Skeletal muscle cell (primary cell): Measurements from ENCODE around the gene SRPRB.

Experiments used
- DNase-seq: peaks from one replicate; pipeline ENCODE4 v3.0.0-alpha.2; 2010; ENCODE audit warnings: low read depth
- H3K4me3 ChIP-seq: 2 replicates; pipeline ENCODE4 v1.5.1; 2011; ENCODE audit warnings: low read depth, mild to moderate bottlenecking, control low read depth, low read length, moderate library complexity

The SRPRB gene, protein sequence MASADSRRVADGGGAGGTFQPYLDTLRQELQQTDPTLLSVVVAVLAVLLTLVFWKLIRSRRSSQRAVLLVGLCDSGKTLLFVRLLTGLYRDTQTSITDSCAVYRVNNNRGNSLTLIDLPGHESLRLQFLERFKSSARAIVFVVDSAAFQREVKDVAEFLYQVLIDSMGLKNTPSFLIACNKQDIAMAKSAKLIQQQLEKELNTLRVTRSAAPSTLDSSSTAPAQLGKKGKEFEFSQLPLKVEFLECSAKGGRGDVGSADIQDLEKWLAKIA

DNA sequence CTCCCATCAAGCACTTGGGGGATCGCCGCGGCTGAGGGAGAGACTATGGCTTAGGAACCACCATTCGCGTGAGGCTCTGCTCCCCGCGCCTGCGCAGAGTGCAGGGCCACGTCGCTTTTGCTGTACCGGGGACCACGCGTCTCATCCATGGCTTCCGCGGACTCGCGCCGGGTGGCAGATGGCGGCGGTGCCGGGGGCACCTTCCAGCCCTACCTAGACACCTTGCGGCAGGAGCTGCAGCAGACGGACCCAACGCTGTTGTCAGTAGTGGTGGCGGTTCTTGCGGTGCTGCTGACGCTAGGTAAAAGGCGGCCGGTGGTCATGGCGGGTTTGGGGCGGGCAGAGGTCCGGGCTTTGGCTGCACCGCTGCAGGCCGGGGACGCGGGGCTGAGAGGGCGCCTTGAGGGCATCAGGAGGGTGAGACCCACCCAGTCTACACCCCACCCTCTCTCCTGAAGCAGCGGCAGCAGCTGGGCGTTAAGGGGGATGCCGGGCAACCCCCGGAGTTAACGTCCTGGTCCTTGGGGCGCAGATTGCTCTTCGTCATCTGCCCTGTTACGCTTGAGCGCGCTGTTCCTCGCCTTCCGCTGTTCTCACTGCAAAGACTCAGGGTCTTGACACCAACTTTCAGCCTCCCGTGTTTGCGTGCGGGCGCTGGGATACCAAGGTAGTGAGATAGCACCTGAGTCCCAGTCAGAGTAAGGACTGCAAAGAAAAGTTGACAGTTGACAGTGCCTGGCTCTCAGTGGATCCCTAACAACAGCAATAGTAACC is at the start of gene SRPRB:
SRPRB (plus strand) TSS at position 114 of the 774 bp plus-strand sequence; CDS start at position 148, 34 bp downstream.
- peak; percentile 76 for DNase-seq

DNA sequence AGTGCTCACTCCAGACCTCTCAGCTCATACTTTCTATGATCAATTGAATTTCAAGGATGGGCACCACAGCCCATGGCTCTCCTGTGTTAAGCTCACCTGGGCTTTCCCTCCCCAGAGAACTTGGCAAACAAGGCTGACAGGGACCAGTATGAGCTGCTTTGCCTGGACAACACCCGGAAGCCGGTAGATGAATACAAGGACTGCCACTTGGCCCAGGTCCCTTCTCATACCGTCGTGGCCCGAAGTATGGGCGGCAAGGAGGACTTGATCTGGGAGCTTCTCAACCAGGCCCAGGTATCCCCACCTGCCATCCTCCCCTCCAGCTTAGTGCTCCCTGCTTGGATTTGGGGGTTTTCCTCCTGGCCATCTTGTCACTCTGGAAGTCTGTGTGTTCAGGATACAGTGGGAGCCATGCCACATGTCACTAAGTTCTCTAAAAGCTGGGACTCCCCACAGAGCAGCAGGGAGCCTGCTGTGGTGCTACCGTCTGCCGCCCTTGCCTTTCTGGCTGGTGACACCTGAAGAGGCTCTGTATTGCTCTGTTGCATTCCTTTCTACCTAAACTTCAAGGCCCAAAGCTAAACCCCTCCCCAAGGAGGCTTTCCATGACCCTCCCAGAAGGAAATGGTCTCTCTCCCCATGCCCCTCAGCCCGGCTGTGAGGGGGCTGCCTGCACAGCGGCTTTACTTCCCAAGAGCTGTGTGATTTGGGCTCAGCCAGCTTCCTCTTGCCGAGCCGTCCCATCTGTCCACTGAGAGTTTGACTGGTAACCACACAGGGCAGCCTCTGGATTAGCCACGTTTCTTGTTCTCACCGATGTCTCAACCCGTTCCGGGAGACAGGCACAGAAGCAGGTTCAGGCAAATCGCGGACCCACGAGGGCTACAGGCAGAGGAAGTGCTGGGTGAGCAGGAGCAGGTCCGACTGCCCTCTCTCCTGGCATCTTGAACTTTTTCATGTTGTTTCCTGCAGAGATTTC is 48.6 kb upstream of the SRPRB start:
- no peak overlapping the region for H3K4me3 ChIP-seq
- DNase-seq, result no peak

More for the DNA sequence above, at the start of gene SRPRB:
- H3K4me3 ChIP-seq, result peak within 1 kb of the TSS; percentile 86

DNA sequence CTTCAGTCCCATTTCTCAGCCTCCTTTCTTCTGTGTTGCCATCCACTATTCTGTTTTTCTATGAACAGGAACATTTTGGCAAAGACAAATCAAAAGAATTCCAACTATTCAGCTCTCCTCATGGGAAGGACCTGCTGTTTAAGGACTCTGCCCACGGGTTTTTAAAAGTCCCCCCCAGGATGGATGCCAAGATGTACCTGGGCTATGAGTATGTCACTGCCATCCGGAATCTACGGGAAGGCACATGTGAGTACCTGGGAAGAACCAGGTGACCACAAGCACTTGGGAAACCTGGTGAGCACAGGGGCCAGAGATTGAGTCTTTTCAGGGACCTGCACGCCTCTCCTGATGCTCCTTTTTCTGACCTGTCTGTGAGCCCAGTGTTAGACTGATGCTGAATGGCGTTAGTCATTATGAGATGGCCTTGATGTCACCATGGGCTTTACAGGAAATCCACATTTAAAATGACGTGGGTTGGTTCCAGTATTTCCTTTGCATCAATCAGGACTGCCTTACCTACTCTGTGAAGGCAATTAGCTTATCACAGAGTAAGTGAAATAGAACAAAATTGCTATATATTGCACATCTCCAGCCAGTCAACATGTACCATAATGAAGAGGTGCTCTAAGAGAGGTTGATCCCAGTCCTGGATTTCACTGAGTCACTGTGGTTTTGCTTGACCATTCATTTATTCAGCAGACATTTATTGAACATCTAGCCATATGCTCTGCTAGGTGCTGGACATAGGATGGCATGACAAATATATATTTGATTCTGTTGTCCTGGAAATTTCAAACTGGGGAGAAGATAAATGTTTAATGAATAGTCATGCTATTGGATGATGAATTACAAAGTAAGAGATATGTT is 47.7 kb upstream of the SRPRB start:
- DNase-seq, result no peak
- no peak overlapping the region for H3K4me3 ChIP-seq

DNA sequence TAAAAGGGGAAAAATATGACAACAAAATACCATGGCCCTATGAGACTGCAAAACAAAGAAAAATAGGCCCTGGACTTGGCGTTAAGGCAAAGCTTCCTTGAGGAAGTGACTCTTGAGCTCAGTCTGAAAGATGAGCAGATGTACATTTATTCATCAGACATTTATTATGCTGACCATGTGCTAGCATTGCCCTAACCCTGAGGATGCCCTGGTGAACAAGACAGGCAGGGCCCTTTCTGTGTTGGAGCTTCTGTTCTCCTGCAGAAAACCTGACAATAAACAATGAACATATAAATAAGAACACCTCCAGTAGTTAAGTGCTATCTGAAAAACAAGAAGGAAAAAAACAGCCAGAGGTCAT is 47.1 kb upstream of the SRPRB start:
- DNase-seq, result no peak
- H3K4me3 ChIP-seq, result no peak overlapping the region

DNA sequence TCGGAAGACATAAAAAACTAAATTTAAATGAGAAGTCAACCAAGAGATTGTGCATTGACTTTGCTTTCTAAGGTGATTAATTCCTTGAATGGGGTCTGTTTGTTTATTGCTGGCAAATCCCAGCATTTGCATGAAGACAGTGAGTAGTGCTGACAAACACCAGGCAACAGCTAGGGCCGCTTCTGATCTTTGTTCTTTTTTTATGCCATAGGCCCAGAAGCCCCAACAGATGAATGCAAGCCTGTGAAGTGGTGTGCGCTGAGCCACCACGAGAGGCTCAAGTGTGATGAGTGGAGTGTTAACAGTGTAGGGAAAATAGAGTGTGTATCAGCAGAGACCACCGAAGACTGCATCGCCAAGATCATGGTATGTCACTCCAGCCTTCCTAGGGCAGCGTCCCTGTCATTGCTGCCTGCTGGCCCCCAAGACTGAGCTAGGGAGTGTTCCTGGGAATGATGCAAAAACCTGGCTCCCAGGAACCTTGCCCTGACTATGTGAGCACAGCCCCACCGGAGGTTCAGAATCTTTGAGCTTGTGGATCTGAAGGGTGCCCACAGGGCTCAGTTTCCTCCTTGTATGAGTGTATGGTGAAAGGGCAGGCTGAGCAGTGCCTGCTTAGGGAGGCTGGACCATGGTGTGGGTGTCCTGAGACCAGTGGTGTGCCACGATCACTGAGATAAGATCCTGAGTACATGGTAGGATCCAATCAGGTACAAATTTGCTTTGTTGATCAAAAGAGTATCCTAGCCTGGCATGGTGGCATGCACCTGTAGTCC is 46.5 kb upstream of the SRPRB start:
- DNase-seq, result no peak

DNA sequence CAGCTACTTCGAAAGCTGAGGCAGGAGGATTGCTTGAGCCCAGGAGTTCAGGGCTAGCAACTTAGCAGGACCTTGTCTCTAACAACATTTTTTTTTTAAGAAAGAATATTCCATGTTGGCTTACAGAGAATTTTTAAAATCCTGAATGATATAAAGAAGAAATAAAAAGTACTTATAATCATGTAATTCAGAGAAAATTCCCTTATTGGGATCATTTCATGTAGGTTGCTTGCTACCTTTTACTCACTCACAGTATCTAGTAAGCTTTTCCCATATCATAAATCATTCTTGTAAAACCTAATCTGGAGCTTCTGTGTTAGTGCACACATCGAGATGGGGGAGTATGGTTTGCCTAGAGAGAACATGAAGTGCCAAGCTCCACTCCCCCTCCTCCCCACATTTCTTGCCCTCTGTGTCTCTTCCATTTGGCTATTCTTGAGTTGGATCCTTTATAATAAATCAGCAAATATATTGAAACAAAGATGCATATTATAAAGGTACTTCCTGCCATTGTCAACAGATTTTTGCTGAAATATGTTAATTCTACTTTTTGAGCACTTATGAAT is 45.8 kb upstream of the SRPRB start:
- H3K4me3 ChIP-seq, result no peak overlapping the region
- DNase-seq, result no peak

More for the DNA sequence above, 46.5 kb upstream of the SRPRB start:
- H3K4me3 ChIP-seq, result no peak overlapping the region

DNA sequence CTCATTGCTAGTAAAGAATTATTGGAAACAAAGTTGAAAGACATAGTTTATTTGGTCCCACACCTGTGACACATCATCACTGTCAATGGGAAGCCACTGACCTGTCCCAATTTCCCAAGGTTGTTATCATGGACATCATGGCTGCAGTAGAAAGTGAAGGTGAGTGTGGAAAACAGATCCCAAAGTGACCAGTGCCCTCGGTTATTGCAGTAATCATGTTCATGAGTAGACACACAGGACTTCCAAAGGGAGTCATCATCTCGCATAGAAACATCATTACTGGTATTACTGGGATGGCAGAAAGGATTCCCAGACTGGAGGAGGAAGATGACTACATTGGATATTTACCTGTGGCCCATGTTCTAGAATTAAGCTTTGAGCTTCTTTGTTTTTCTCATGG is 44.7 kb upstream of the SRPRB start:
- no peak overlapping the region for H3K4me3 ChIP-seq
- DNase-seq, result no peak

DNA sequence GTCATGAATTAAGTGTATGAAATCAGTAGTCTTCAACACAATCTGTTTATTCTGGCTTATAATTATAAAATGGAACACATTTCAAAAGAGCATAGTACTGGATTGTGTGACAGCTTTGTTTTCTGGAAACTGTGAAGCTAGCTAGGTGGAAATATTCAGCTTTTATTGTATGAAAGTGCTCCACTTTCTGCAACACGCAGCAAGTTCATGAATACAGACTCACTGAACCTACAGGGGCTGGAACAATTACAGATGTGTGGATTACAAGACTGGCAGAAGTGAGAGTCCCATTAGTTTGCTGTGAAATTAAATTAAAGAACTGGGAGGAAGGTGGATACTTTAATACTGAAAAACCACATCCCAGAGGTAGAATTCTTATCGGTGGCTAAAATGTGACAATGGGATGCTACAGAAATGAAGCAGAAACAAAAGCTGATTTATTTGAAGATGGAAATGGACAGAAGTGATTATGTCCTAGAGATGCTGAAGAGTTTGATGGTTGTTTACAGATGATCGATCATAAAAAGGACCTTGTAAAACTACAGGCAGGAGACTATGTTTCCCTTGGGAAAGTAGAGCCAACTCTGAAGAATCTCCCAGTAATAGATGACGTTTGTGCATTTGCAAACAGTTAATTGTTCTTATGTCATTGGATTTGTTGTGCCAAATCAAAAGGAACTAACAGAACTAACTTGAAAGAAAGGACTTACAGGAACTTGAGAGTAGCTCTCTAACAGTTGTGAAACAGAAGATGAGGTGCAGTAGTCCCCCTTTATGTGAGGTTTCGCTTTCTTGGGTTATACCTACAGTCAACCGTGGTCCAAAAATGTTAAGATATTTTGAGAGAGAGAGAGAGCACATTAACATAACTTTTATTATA is 43.8 kb upstream of the SRPRB start:
- DNase-seq, result no peak

DNA sequence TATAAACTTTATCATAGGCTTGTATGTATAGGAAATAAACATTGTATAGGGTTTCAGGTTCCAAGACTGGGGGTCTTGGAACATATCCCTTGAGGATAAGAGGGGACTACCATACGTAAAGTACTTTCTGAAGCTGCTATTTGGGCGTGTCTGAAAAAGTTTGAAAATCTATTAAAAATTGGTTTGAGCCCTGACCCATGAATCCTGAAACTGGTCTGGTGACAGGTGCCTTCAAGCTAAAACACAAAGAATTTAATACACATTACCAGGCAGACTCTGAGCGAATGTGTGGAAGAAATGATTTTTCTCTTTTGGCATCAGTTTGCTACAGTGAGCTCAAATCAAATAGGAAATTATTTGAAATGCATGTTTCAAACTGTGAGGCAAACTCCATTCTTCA is 43.1 kb upstream of the SRPRB start:
- DNase-seq, result no peak

More for the DNA sequence above, 43.8 kb upstream of the SRPRB start:
- H3K4me3 ChIP-seq, result no peak overlapping the region

DNA sequence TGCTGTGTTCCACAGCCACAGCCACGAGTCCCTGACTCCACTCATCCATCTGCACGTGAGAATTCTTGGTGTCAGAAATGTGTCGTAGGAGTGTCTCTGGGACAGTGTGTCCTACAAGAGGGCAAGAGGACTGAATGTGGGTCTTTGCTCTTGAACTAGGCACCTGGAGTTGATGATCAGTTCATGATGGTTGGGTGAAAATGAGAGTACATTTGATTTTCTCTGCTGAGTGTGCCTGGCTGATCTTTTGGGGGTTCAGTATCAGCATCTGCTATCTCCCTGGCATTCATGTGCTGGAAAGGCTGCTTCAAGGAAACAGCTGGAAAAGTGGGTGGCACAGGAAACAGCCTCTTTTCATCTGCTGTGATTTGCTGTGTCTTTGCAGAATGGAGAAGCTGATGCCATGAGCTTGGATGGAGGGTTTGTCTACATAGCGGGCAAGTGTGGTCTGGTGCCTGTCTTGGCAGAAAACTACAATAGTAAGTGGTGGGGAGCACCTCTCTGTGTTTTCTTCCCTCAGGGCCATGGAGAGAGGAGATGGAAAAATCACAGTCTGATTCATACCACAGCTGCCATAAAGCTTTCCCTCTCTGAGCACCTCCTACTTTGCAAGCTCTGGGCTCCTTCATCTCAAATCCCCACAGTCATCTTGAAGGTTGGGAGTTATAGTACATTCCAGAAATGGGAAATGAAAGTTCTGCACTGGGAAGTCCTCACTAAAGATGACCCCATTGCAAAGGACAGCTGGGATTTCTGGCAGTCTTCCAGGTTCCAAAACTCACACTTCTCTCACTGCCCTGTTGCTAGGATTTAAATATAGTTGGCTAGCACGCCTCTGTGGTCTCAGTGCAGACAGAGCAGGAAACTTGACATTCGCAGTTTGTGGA is 41.6 kb upstream of the SRPRB start:
- no peak overlapping the region for H3K4me3 ChIP-seq
- no peak for DNase-seq

More for the DNA sequence above, 43.1 kb upstream of the SRPRB start:
- no peak overlapping the region for H3K4me3 ChIP-seq

DNA sequence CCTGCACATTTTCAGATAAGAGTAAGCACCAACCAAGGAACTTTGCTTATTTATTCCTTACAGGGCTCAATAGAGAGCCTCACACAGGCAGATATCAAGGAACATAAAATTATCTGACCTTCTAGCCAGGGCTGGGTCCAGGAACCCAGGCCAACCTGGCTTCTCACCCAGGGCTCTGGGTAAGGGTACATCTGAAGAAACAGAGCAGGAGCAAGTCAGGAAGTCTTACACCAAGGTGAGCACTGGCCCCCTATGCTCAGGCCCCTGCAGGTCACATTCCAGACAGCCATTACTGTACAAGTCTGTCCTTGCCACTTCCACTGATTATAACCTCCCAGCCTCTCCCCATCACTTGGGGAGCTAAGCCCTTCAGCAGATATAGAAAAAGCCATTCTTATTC is 40.4 kb upstream of the SRPRB start:
- no peak for DNase-seq
- no peak overlapping the region for H3K4me3 ChIP-seq

DNA sequence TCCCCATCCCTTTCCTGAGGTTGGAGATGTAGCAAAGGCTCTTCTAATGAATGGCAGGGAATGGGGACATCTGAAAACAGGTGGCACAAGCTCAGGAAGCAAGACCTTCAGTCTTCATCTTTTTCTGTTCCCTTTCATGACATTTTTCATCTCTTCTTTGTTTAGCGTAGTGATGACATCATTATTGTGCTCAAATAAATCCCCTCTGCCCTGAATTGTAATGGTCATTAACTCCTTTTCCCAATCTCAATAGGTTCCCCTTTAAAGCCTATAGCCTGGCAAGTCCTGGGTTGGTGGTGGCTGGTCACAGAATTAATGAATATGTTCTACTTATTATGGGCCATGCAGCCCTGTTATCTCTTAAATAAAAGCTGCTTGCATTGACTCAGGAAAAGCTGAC is 38.0 kb upstream of the SRPRB start:
- DNase-seq, result no peak
- no peak overlapping the region for H3K4me3 ChIP-seq

DNA sequence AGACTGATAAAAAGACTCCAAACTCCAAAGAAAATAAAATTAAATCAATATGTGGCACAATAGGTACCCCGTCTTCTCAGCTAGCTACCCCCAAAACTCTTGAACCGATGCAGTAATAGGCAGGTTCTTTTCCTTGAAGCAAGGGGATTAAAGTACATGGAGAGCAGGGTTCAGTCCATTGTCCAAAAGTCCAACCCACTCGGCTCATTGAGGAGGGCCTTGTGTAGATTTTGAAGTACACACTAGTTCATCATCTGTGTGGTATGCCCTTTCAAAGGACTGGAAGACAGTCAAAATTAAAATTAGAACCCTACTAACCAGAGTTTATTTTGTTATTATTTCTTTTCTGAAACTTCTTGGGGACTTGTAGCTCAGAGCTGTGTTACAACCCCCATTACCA is 36.1 kb upstream of the SRPRB start:
- no peak overlapping the region for H3K4me3 ChIP-seq
- no peak for DNase-seq

DNA sequence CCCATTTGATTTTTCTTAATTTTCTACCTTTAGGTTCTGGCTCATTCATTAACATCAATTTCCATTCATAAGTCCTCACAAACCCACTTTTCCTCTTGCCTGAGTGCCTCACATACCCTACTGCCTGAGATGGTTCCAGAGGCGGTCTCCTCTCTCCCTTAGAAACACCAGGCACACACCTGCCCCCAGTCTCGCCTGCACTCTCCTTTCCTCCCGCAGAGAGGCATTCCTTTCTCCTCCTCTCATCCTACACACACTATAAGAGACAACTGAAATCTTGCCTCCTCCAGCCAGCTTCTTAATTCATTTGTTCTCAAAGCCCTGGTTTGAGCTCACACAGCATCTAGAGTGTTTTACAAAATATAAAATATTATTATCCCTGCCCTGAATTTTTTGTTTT is 31.9 kb upstream of the SRPRB start:
- DNase-seq, result no peak
- no peak overlapping the region for H3K4me3 ChIP-seq

DNA sequence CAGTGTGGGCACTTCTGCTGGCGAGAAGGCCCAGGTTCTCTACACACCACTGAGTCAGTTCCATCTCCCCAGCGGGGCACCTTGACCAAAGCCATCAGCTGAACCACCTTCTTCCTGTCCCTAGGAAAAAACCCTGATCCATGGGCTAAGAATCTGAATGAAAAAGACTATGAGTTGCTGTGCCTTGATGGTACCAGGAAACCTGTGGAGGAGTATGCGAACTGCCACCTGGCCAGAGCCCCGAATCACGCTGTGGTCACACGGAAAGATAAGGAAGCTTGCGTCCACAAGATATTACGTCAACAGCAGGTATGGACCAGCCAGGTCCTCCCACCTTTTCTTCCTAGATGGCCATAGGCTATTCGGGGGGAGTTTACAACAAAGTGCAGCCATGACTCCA is 30.3 kb upstream of the SRPRB start:
- DNase-seq, result no peak

DNA sequence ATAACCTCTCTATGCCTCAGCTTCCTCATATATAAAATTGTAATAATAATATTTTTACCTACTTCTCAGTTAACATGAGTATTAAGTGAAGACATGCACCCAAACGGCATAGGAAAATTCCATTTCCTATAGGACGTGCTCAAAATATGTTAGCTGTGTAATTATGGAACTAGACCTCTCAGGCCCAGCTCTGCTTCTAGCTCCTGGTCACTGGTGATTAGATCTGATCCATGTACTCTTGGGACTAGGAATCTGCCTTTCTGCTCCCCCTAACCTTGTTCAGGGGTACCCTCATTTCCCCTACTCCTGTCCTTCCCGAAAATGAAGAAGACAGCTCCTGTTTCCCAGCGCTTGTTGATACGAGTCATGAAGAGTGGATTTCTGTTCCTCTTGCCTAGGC is 29.8 kb upstream of the SRPRB start:
- no peak overlapping the region for H3K4me3 ChIP-seq
- DNase-seq, result no peak

More for the DNA sequence above, 30.3 kb upstream of the SRPRB start:
- no peak overlapping the region for H3K4me3 ChIP-seq
